ENCODE data around the gene SLC15A4.

Gene SLC15A4

DNA sequence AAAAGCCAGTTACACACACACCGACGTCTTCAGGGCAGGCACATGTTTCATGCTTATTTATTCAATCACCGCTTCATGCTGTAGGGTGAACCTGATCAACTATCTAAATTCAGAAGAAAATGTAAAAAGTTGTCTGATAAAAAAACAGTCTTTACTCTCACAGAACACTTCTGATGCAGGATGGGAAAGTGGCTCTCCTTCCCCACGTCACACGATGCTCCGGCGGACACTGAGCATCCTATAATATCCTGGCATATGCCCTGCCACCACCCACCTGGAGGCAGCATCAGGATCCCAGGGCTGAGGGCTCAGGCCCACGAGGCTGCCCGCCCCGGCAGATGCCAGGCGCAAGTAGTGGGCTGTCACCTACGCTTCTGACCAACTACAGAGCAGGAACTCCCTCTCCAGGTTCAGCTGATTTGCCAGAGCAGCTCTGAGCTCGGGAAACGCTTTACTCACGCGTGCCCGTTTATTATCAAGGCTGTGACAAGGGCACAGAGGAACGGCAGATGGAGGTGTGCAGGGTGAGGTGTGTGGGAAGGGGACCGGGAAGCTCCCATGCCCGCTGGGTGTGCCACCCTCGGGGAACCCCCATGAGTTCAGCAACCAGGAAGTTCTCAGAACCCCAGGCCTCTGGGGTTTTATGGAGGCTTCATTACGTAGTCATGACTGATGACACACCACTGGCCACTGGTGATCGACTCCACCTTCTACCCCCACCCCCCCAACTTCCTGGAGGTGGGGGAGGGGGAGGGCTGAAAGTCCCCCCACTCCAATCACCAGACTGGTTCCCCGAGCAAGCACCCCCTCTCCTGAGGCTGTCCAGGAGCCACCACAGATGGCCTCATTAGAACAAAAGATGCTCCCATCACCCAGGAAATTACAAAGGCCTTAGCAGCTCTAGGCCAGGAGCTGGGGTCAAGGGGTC lies 32.1 kb downstream of the SLC15A4 start:
- no peak for DNase-seq

- no peak for DNase-seq
Measured at GRCh38 chr12:128790653-128791373, 32.9 kb downstream of the SLC15A4 start.

GRCh38 chr12:128790221-128790620 lies 33.5 kb downstream of the SLC15A4 start:
- no peak for DNase-seq

DNA sequence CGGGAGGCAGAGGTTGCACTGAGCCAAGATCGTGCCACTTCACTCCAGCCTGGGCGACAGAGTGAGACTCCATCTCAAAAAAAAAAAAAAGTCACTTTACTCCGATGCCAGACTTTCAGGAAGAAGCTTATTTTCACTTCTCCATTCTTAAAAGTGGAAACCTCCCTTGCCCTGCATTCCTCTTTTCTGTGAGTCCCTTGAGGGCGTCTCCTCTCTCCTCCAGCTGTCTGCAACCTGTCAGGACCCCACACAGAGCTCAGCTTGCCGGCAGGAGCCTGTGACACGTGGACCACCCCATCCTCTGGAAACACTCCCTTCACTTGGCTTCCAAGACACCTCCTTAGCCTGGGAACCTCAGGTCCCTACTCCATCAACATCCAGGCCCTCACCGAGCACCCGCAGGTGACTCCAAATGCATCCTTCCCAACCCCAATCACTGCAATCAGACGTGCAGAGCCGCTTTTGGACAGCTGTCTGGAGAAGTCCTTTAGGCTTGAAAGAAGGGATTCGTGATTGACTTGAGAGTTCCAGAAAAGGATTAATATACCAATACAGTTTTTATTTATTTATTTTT lies 34.3 kb downstream of the SLC15A4 start:
- no peak for DNase-seq

GRCh38 chr12:128787827-128788226 lies 35.9 kb downstream of the SLC15A4 start:
- no peak for DNase-seq

- no peak for DNase-seq
Measured at GRCh38 chr12:128786741-128787391, 36.9 kb downstream of the SLC15A4 start.

- no peak for DNase-seq
Measured at GRCh38 chr12:128784030-128784760, 39.6 kb downstream of the SLC15A4 start.

DNA sequence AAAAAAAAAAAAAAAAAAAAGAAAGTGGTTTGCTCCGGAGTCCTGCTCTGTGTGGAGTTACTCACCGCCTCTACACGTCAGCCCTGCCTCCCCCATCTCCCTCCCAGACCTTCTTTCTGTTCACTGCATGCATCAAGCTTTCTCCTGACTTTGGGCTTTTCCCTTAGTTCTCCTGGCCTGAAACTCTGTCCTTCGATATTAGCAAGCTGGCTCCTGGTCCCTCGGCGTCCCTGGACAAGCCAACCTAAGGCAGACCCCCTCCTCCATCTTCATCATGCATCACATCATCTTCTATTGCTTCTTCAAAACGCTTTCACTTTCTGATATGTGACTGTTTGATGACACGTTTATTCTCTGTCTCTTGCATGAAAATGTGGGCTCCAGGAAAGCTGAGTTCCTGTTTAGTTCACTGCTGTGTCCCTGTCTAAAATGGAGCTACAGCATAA lies 40.6 kb downstream of the SLC15A4 start:
- DNase-seq: no peak

DNA sequence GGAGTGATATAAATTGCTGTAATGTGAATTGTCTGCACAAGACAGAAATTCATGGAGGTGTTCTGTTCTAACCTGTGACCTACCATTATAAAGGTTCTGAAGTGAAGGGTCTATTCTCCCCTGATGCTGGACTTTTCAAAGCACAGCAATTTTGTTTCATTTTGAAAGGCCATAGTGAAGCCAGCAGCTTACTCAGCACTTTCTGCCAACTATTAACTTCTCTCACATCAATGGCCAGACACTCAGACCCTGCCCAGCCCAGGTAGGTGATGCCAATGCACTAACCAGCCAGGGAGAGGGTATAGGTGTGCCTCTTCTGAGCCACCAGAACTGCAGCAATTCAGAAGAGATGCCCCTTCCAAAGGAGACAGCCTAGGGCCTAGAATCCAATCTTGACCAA lies 43.9 kb downstream of the SLC15A4 start:
- DNase-seq: no peak

GRCh38 chr12:128772249-128772648 lies 51.5 kb downstream of the SLC15A4 start:
- DNase-seq: no peak

DNA sequence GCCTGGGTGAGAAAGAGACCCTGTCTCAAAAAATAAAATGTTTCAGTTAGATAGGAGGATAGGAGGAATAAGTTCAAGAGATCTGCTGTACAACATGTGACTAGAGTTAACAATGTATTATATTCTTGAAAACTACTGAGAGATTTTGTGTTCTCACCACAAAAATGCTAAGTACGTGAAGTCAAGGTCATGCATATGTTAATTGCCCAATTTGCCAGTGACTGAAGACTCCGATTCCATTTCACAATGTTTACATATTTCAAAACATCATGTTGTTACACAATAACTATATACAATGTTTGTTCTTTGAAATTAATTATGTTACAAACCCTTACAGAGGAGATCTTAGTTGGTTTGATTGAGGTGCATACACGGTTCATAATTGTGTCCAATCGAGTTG lies 52.1 kb downstream of the SLC15A4 start:
- no peak for DNase-seq

DNA sequence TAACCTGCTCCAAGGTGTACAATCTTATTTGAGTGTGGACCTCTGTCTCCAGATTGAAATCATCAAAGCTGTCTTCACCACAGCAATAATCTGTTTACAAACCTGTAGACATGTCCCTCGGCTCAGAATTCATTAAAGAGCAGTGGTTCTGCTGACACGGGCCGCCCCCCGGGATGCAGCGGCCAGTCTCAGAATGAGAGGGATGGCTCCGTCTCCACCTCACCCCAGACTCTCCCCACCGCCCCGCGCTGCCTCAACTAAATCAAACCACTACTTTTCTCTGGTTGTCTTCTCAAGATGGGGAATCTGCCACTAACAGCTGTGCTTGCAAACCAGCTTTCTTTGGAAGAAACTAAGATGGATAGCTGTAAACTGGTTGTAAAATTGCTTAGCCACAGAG lies 56.2 kb downstream of the SLC15A4 start:
- DNase-seq: no peak

GRCh38 chr12:128766738-128767501 lies 56.8 kb downstream of the SLC15A4 start:
- DNase-seq: no peak

DNA sequence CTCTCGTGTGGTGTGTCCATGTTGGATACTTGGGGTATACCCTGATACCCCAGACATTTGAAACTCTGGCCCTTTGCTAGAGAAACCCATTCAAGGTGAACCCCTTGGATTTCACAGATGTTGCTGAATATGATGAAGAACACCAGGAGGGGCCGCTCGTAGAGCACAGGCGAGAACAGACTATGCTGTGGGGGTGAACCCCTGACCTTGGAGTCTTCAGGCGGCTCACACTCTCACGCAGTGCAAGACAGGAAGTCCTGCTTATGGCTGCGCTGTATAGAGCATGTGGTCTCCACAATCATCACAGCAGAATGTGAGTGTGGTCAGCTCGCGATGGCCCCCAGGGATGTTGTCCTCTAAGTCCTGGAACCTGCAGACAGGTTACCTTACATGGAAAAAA lies 60.4 kb downstream of the SLC15A4 start:
- no peak for DNase-seq

- DNase-seq: no peak
Measured at GRCh38 chr12:128761379-128761790, 62.4 kb downstream of the SLC15A4 start.

- DNase-seq: no peak
Measured at GRCh38 chr12:128755566-128755965, 68.2 kb downstream of the SLC15A4 start.

DNA sequence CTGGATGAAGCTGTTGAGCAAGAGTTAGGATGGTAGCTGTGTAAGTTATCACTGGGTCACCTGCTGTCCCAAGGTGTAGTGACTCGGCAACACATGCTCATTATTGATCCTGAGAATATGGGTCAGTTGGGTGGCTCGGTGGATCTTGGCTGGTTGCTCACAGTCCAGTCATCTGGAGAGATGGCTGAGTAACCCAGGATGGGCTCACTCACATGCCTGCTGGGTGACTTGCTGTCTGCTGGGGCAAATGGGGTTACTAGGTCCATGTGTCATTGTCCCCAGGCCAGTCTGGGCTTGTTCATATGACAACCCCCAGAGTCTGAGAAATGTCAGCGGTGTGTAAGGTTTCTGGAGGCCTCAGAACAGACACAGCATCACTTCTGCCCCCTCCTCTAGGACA lies 69.5 kb downstream of the SLC15A4 start:
- no peak for DNase-seq

DNA sequence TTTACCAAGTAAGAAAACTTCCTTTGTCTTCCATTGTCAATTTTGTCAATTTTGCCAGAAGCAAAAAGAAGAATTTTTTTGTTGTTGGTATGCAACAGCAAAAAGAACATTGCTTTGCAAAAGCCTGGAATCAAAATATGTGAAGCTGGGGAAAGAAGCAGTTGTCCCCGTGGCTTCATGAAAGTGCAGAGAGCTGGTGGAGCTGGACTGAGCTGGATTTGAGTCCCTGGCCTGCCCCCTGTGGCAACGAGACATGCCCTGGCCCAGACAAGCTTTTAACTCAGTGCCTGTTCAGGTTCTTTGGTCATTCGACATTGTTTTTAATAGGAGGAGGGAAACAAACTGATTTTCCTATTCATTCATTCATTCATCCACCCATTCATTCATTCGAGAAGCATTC lies 70.3 kb downstream of the SLC15A4 start:
- no peak for DNase-seq

- no peak for DNase-seq
Measured at GRCh38 chr12:128752386-128752785, 71.4 kb downstream of the SLC15A4 start.

GRCh38 chr12:128747441-128747840 lies 76.3 kb downstream of the SLC15A4 start:
- DNase-seq: no peak

Data from NCI-H2029 treated with DMSO at 0.1 percent for 48 hours (cell line).